K562 (cell line): ENCODE measurements around the gene TCF7. TPM values are rescaled to one million over a fixed set of nuclear protein-coding genes. Genes with fewer than 3 reads are reported as not detected.

Source experiments
- ATAC-seq: fragments of 200-7000 bp; cut with Tn5 transposase; 3 replicates; pipeline ENCODE4 v1.9.1; 2020; ENCODE audit warnings: moderate library complexity
- BruUV-seq: library from RNA; stranded (reverse); fragments of 400-500 nt; replicated peaks from 2 replicates; lab custom pipeline; 2021; lab: Mats Ljungman, UMichigan
- CTCF ChIA-PET: fragments of 300-600 bp; formaldehyde crosslinking; extraction: SDS; loops from one replicate; lab custom pipeline; 2021; ENCODE audit warnings: low intra/inter-chr PET ratio; lab: Yijun Ruan, JAX
- POLR2A ChIA-PET: fragments of 300-600, 350-650 bp; sonication (Branson Sonifier 250); formaldehyde crosslinking; extraction: SDS; loops from one replicate; lab custom pipeline; 2021; ENCODE audit warnings: antibody characterized with exemption, inconsistent platforms; lab: Yijun Ruan, JAX
- DNase-seq, 4 experiments: peaks; one replicate each; pipeline versions ENCODE4 v3.0.0 to v3.0.0-alpha.2; 2011 to 2018; ENCODE audit warnings: low spot score in 3 of 4, mixed read lengths in 3 of 4; ENCODE audit errors: extremely low read depth in 1 of 4
- FAIRE-seq: peaks from 2 replicates; lab custom pipeline; 2011; peaks lifted over from hg19 to GRCh38; lab: Jason Lieb, UNC
- H2AFZ ChIP-seq: 2 replicates; pipeline ENCODE4 v1.6.0; 2011; ENCODE audit warnings: low read depth, low read length, control low read depth, inconsistent platforms
- H3K27ac ChIP-seq: fragments of 200-600 bp; 3 replicates; pipeline ENCODE4 v1.8.0; 2011; ENCODE audit warnings: low read depth, mild to moderate bottlenecking, control low read depth, inconsistent platforms, low read length, moderate library complexity, mixed read lengths; ENCODE audit errors: extremely low read depth
- H3K27me3 ChIP-seq, 2 experiments: fragments of 300-600 bp in 1 of 2; 2 replicates in 1 of 2; 3 replicates in 1 of 2; pipeline versions ENCODE4 v1.6.0 to v1.8.0; 2011; ENCODE audit warnings: inconsistent platforms in 2 of 2, low read length in 2 of 2, mild to moderate bottlenecking in 1 of 2, mixed read lengths in 1 of 2, moderate library complexity in 1 of 2; ENCODE audit not compliant: control insufficient read depth in 2 of 2, insufficient read depth in 2 of 2
- H3K36me3 ChIP-seq: fragments of 300-600 bp; 3 replicates; pipeline ENCODE4 v1.8.0; 2011; ENCODE audit warnings: mild to moderate bottlenecking, low read length, inconsistent platforms; ENCODE audit not compliant: control insufficient read depth, insufficient read depth
- H3K4me1 ChIP-seq, 2 experiments: fragments of 200-600 bp in 1 of 2; replicated peaks in 1 of 2; 2 replicates in 1 of 2; 3 replicates in 1 of 2; pipeline versions ENCODE4 v1.5.1 to v1.8.0; 2011; ENCODE audit warnings: inconsistent platforms in 2 of 2, low read length in 2 of 2, mild to moderate bottlenecking in 1 of 2, mixed read lengths in 1 of 2, moderate library complexity in 1 of 2; ENCODE audit not compliant: control insufficient read depth in 2 of 2, insufficient read depth in 2 of 2
- H3K4me2 ChIP-seq: 2 replicates; pipeline ENCODE4 v1.6.1; 2011; ENCODE audit warnings: low read length, control low read depth, inconsistent platforms, mixed read lengths; ENCODE audit not compliant: insufficient read depth
- H3K4me3 ChIP-seq: fragments of 200-600 bp; sonication (generic), shearing (Covaris generic); 2 replicates; pipeline ENCODE4 v1.5.1; 2016; ENCODE audit warnings: control low read depth, inconsistent platforms
- H3K79me2 ChIP-seq: fragments of 200-600 bp; 3 replicates; pipeline ENCODE4 v1.8.0; 2011; ENCODE audit warnings: low read length, inconsistent platforms; ENCODE audit not compliant: control insufficient read depth, insufficient read depth
- H3K9ac ChIP-seq, 2 experiments: 2 replicates each; pipeline versions ENCODE4 v1.6.0 to v1.6.1; 2011; ENCODE audit warnings: low read depth in 2 of 2, low read length in 2 of 2, control low read depth in 1 of 2, inconsistent platforms in 1 of 2, mild to moderate bottlenecking in 1 of 2, mixed read lengths in 1 of 2; ENCODE audit not compliant: insufficient read depth in 1 of 2
- H3K9me1 ChIP-seq: one replicate; pipeline ENCODE4 v1.6.0; 2011; ENCODE audit warnings: inconsistent platforms, mild to moderate bottlenecking, low read length, moderate library complexity; ENCODE audit not compliant: control insufficient read depth, insufficient read depth
- H3K9me3 ChIP-seq: replicated peaks from 2 replicates; pipeline ENCODE4 v1.5.1; 2011; ENCODE audit warnings: low read depth, low read length, inconsistent platforms; ENCODE audit not compliant: control insufficient read depth, insufficient read depth
- H4K20me1 ChIP-seq: replicated peaks from 2 replicates; pipeline ENCODE4 v1.6.1; 2011; ENCODE audit warnings: low read length, inconsistent platforms, mixed read lengths; ENCODE audit not compliant: control insufficient read depth, insufficient read depth
- CHCHD3 ChIP-seq: fragments of 250-450 bp; sonication (Bioruptor Pico); IDR thresholded peaks from 2 replicates; pipeline ENCODE4 v2.1.2; 2022; ENCODE audit warnings: mild to moderate bottlenecking
- CXXC5 ChIP-seq: fragments of 250-450 bp; sonication (Bioruptor Pico); IDR thresholded peaks from 2 replicates; pipeline ENCODE4 v1.8.0; 2022; ENCODE audit warnings: inconsistent platforms, mild to moderate bottlenecking, moderate library complexity
- ETV6 ChIP-seq, 3 experiments: fragments of 150-350 bp in 1 of 3; sonication (generic) in 1 of 3; formaldehyde crosslinking in 1 of 3; IDR thresholded peaks; 2 replicates each; pipeline versions ENCODE4 v1.6.1 to v1.8.0; 2014 to 2022; ENCODE audit warnings: borderline replicate concordance in 2 of 3, low read depth in 2 of 3, antibody characterized with exemption in 1 of 3, low read length in 1 of 3, mild to moderate bottlenecking in 1 of 3, missing genetic modification reagents in 1 of 3
- FOXA3 ChIP-seq, 2 experiments: fragments of 450-650 bp in 1 of 2; sonication (generic) in 1 of 2; formaldehyde crosslinking; IDR thresholded peaks in 1 of 2; conservative IDR thresholded peaks in 1 of 2; 2 replicates each; pipeline versions ENCODE4 v1.4.0 to v1.8.0; 2020 to 2022; ENCODE audit warnings: mild to moderate bottlenecking in 2 of 2, missing genetic modification reagents in 1 of 2
- KDM1A ChIP-seq, 2 experiments: fragments of 450-650 bp; IDR thresholded peaks; 2 replicates each; pipeline ENCODE4 v1.6.1; 2016; ENCODE audit warnings: mild to moderate bottlenecking in 2 of 2
- NCOA6 ChIP-seq: fragments of 450-650 bp; IDR thresholded peaks from 2 replicates; pipeline ENCODE4 v1.6.1; 2017; ENCODE audit warnings: mild to moderate bottlenecking
- RFX5 ChIP-seq: IDR thresholded peaks from 2 replicates; pipeline ENCODE4 v1.6.1; 2011; ENCODE audit warnings: low read depth, mild to moderate bottlenecking, improper control_type of control experiment, low read length
- SNRNP70 ChIP-seq: fragments of 200-400 bp; formaldehyde crosslinking; optimal IDR thresholded peaks from 2 replicates; pipeline ENCODE3; 2017; ENCODE audit warnings: low read depth, low read length
- ZNF764 ChIP-seq: fragments of 250-450 bp; sonication (Bioruptor Pico); IDR thresholded peaks from 2 replicates; pipeline ENCODE4 v1.4.0; 2020; ENCODE audit warnings: low read depth, mild to moderate bottlenecking, moderate library complexity
- ZNF77 ChIP-seq: fragments of 250-450 bp; sonication (Bioruptor Pico); IDR thresholded peaks from 2 replicates; pipeline ENCODE4 v1.5.0; 2020
- WGBS: fragments of 100-300 bp; shearing (Covaris generic); methylation state at CpG from one replicate; pipeline ENCODE4 v1.1.6; 2016; ENCODE audit warnings: low coverage, mixed read lengths; ENCODE audit not compliant: insufficient coverage; ENCODE audit errors: missing lambda C conversion rate; 5-methylcytosine and 5-hydroxymethylcytosine counted together
- in situ Hi-C: fragments of 300-500 bp; cut with MboI; formaldehyde crosslinking; loops from 4 replicates; pipeline ENCODE4 v1.15.0; 2018; ENCODE audit warnings: inconsistent platforms, mixed read lengths
- intact Hi-C: fragments of 100-400 bp; cut with micrococcal nuclease; formaldehyde crosslinking; loops from 2 replicates; pipeline ENCODE4 v1.14.2; 2022
- polyA plus RNA-seq, 8 experiments: library from polyadenylated mRNA; depleted of rRNA in 4 of 8; stranded (reverse) in 5 of 8; unstranded in 3 of 8; fragments of >200 nt; fragmentation: Nextera tagmentation in 2 of 8; fragmentation: Illumina TruSeq in 1 of 8; extraction: Ambion mirVana in 2 of 8; extraction: Trizol in 1 of 8; gene quantifications; 2 replicates each; pipeline versions ENCODE4 v1.2.1 to v1.2.3, GENCODE V29; 2011 to 2014; ENCODE audit warnings: inconsistent platforms in 1 of 8, missing spikeins in 1 of 8
- total RNA-seq, 7 experiments: library from RNA; depleted of rRNA in 6 of 7; stranded (reverse); fragments of >200 nt in 6 of 7; fragmentation: Illumina TruSeq in 2 of 7; extraction: Trizol in 2 of 7; gene quantifications; 2 replicates each; pipeline versions ENCODE4 v1.2.1 to v1.2.3, GENCODE V29; 2011 to 2021; ENCODE audit warnings: low replicate concordance in 1 of 7
- TF ChIP-seq, protein P1 (sequence below): sonication (generic); formaldehyde crosslinking; IDR thresholded peaks from 2 replicates; pipeline ENCODE4 v1.8.1; 2023; ENCODE audit warnings: mild to moderate bottlenecking, missing genetic modification reagents
- TF ChIP-seq, protein P2 (sequence below): fragments of 450-650 bp; IDR thresholded peaks from 2 replicates; pipeline ENCODE4 v1.7.0; 2016; ENCODE audit warnings: borderline replicate concordance
- TF ChIP-seq, protein P3 (sequence below), 2 experiments: fragments of 250-450 bp in 1 of 2; fragments of 450-650 bp in 1 of 2; sonication (Bioruptor Pico) in 1 of 2; IDR thresholded peaks; 2 replicates each; pipeline versions ENCODE4 v1.6.1 to v1.8.0; 2016 to 2021; ENCODE audit warnings: mild to moderate bottlenecking in 2 of 2, moderate library complexity in 2 of 2, missing compliant biosample characterization in 1 of 2, missing genetic modification characterization in 1 of 2
- TF ChIP-seq, protein P4 (sequence below): fragments of 450-650 bp; IDR thresholded peaks from 2 replicates; pipeline ENCODE4 v1.6.1; 2017; ENCODE audit warnings: antibody characterized with exemption

Gene TCF7
- total and polyA plus RNA-seq, 9 of the 15 experiments (the other 6 are each of a cell fraction or from before 2014, with no cell fraction given), result 1.6 to 14.9 (median 4.2) TPM

DNA sequence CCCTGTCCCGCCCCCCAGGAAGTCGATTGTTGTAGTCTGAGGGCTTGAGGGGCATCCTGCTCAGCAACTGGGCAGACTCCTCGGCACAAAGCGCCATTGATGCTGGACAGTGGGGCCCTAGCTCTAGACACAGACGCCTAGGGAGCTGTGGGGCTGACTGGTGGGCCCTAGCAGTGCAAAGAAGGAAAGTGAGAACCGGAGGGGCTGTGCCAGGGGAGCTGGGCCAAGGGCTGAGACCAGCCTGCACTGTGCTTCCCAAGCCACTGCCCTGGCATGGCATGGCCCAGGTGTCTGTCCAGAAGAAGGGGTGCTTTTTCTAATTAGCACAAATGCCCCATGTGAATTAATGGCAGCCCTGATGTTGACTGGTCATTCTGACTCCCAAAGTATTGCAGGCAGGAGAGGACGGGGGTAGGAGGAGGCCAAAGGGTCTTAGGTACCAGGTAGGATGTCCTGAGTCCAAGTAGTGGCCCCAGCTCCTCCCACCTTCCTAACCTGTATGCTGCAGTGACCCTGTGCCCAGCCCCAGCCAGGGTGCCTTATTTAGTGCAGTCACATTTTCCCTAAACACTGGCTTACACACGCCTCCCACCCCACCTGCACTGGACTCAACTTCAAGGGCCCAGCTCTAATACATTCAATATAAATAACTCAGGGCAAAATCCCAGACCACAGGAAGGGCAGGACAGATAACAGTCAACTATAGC lies 15.9 kb downstream of the TCF7 start (continued):
- no peak for TF ChIP-seq RFX5
- TF ChIP-seq CHCHD3 (CRISPR knock-in tag), result no peak
- TF ChIP-seq, all 486 proteins: peak for 0

DNA sequence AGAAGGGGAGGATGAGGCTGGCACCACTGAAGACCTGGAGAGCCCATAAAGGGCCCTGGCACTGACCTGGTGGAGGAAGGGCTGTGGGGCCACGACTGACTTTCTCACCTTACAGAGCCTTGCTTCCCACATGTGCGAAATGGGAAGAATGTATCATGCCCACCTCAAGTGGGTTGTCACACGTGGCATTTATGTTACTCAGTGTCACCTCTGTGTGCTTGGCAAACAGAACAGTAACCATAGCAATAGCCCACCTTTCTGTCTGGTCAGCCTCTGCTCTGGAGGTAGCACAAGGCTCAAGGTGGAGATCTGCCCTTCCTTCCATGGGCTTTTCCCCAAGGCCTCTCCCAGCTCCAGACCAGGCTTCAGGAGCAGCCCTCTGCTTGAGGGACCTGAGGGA lies 16.7 kb downstream of the TCF7 start:
- DNase-seq (no peak), ATAC-seq (no peak), FAIRE-seq (no peak)
- in situ Hi-C loops (no loop called here), intact Hi-C loops (no loop called here)
- POLR2A ChIA-PET, result no interaction called here
- H4K20me1 ChIP-seq, result peaks cover 28% of the 10 kb centered on the region
- 71% methylated on average over 2 of the region's 3 CpGs for WGBS
- no peak overlapping the region for H2AFZ ChIP-seq
- no peak overlapping the region for H3K9ac ChIP-seq
- H3K27ac ChIP-seq, result no peak overlapping the region
- no peak overlapping the region for H3K4me2 ChIP-seq
- peaks cover 0 to 18% of the 10 kb centered on the region in 2 experiments; a peak in 1 of 5 replicates for H3K4me1 ChIP-seq
- no peaks in the 10 kb centered on the region for H3K79me2 ChIP-seq
- peaks cover 7% of the 10 kb centered on the region for H3K9me1 ChIP-seq
- BruUV-seq, result no TSS peak
- CTCF ChIA-PET, result no interaction called here
- H3K4me3 ChIP-seq, result no peak overlapping the region
- peaks cover 43% of the 10 kb centered on the region; the same call in 2 of the 3 replicates for H3K36me3 ChIP-seq
- H3K27me3 ChIP-seq, result no peaks in the 10 kb centered on the region
- H3K9me3 ChIP-seq, result no peaks in the 10 kb centered on the region
- TF ChIP-seq ETV6 (IDR thresholded peaks at IDR 0.05; ENCODE audit: borderline replicate concordance in 1 of 2, low read depth in 2 of 2, low read length in 1 of 2), result no peak
- TF ChIP-seq ETV6 (CRISPR knock-in tag; IDR thresholded peaks at IDR 0.05; ENCODE audit: borderline replicate concordance), result no peak
- no peak for TF ChIP-seq FOXA3 (CRISPR knock-in tag; conservative IDR thresholded peaks at IDR 0.05 in 1 of 2, IDR thresholded peaks at IDR 0.05 in 1 of 2)
- no peak for TF ChIP-seq NCOA6
- TF ChIP-seq, protein P1, sequence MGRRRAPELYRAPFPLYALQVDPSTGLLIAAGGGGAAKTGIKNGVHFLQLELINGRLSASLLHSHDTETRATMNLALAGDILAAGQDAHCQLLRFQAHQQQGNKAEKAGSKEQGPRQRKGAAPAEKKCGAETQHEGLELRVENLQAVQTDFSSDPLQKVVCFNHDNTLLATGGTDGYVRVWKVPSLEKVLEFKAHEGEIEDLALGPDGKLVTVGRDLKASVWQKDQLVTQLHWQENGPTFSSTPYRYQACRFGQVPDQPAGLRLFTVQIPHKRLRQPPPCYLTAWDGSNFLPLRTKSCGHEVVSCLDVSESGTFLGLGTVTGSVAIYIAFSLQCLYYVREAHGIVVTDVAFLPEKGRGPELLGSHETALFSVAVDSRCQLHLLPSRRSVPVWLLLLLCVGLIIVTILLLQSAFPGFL (CRISPR knock-in tag), result no peak
- no peak for TF ChIP-seq ZNF764 (CRISPR knock-in tag)
- TF ChIP-seq ZNF77 (CRISPR knock-in tag), result no peak
- TF ChIP-seq, protein P2, sequence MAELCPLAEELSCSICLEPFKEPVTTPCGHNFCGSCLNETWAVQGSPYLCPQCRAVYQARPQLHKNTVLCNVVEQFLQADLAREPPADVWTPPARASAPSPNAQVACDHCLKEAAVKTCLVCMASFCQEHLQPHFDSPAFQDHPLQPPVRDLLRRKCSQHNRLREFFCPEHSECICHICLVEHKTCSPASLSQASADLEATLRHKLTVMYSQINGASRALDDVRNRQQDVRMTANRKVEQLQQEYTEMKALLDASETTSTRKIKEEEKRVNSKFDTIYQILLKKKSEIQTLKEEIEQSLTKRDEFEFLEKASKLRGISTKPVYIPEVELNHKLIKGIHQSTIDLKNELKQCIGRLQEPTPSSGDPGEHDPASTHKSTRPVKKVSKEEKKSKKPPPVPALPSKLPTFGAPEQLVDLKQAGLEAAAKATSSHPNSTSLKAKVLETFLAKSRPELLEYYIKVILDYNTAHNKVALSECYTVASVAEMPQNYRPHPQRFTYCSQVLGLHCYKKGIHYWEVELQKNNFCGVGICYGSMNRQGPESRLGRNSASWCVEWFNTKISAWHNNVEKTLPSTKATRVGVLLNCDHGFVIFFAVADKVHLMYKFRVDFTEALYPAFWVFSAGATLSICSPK, result no peak
- TF ChIP-seq, protein P3, sequence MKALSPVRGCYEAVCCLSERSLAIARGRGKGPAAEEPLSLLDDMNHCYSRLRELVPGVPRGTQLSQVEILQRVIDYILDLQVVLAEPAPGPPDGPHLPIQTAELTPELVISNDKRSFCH (CRISPR knock-in tag; IDR thresholded peaks at IDR 0.05), result no peak
- TF ChIP-seq, protein P3 (tag; IDR thresholded peaks at IDR 0.05), result no peak
- TF ChIP-seq, protein P4, sequence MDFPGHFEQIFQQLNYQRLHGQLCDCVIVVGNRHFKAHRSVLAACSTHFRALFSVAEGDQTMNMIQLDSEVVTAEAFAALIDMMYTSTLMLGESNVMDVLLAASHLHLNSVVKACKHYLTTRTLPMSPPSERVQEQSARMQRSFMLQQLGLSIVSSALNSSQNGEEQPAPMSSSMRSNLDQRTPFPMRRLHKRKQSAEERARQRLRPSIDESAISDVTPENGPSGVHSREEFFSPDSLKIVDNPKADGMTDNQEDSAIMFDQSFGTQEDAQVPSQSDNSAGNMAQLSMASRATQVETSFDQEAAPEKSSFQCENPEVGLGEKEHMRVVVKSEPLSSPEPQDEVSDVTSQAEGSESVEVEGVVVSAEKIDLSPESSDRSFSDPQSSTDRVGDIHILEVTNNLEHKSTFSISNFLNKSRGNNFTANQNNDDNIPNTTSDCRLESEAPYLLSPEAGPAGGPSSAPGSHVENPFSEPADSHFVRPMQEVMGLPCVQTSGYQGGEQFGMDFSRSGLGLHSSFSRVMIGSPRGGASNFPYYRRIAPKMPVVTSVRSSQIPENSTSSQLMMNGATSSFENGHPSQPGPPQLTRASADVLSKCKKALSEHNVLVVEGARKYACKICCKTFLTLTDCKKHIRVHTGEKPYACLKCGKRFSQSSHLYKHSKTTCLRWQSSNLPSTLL, result no peak
- TF ChIP-seq KDM1A (IDR thresholded peaks at IDR 0.05), result no peak
- TF ChIP-seq SNRNP70, result no peak
- no peak for TF ChIP-seq CXXC5
